NT2/D1 (cell line): ENCODE results near the gene CITED4.

ENCODE experiments used
- YY1 ChIP-seq: IDR thresholded peaks from 2 replicates; pipeline ENCODE4 v1.6.1; 2011; ENCODE audit not compliant: insufficient read length, insufficient read depth
- ZNF274 ChIP-seq: IDR thresholded peaks from 2 replicates; pipeline ENCODE4 v1.6.1; 2011; ENCODE audit warnings: mild to moderate bottlenecking, low read depth, low read length

DNA sequence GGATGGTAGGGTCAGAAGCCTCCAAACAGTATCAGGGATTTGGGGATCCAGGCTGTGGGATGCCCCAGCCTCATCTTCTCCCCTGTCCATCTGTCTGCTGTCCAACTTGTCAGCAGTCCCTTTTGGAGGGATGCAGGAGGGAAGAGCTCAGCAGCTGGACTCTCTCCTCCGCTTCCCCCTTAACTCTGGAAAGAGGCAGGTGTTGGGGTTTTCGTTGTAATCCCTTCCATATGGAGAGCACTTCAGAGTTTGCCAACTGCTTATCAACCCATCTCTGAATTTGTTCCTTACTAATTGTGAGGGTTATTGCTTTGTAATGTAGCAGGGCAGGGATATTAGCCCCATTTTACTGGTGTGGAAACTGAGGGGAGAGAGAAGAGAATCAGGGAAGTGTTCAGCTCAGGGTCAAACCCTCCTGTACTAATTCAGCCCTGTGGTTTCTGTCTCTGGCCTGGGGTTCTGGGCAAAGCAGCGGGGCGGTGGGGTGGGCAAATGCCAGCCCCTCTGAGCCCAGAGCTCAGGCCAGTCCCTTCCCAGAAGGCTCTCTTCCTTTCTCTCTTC lies 3.2 kb downstream of the CITED4 start:
- no peak for TF ChIP-seq YY1
- TF ChIP-seq ZNF274, result no peak
